CD8-positive, alpha-beta memory T cell (primary cell): ENCODE measurements around the gene DOCK6. TPM values are rescaled to one million over a fixed set of nuclear protein-coding genes. Genes with fewer than 3 reads are reported as not detected.

Experiments used
- CTCF ChIA-PET: fragments of 350-600 bp; sonication (Branson Sonifier 250); formaldehyde crosslinking; loops from one replicate; lab custom pipeline; 2021; ENCODE audit warnings: antibody characterized with exemption; lab: Charles Lee
- POLR2A ChIA-PET: fragments of 350-600 bp; sonication (Branson Sonifier 250); formaldehyde crosslinking; loops from one replicate; lab custom pipeline; 2021; ENCODE audit warnings: antibody characterized with exemption; lab: Charles Lee
- DNase-seq, 5 donors: peaks; one replicate each; pipeline versions ENCODE4 v3.0.0 to v3.0.0-alpha.2; 2020 to 2022; ENCODE audit warnings: mixed read lengths in 1 of 5
- H3K27ac ChIP-seq: one replicate; pipeline ENCODE4 v1.7.0; 2013; ENCODE audit warnings: low read depth, mild to moderate bottlenecking, low read length, moderate library complexity
- H3K27me3 ChIP-seq: 2 replicates; pipeline ENCODE4 v1.7.0; 2013; ENCODE audit warnings: low read length, mild to moderate bottlenecking; ENCODE audit not compliant: insufficient read depth, poor library complexity, severe bottlenecking
- H3K36me3 ChIP-seq: 2 replicates; pipeline ENCODE4 v1.7.0; 2013; ENCODE audit warnings: mild to moderate bottlenecking, low read length, moderate library complexity; ENCODE audit not compliant: insufficient read depth
- H3K4me1 ChIP-seq: 2 replicates; pipeline ENCODE4 v1.7.0; 2013; ENCODE audit warnings: mild to moderate bottlenecking, low read length, moderate library complexity; ENCODE audit not compliant: insufficient read depth
- H3K4me3 ChIP-seq: 2 replicates; pipeline ENCODE4 v1.7.0; 2013; ENCODE audit warnings: mild to moderate bottlenecking, low read length
- H3K9me3 ChIP-seq: 2 replicates; pipeline ENCODE4 v1.7.0; 2013; ENCODE audit warnings: mild to moderate bottlenecking, low read length
- H3K27ac Mint-ChIP-seq, 8 donors: one replicate each; pipeline ENCODE4 v1.8.0; 2020 to 2021; ENCODE audit warnings: mixed read lengths in 8 of 8, mild to moderate bottlenecking in 6 of 8, inconsistent platforms in 3 of 8, moderate library complexity in 3 of 8
- H3K27me3 Mint-ChIP-seq, 2 donors: one replicate each; pipeline ENCODE4 v1.8.0; 2020 to 2021; ENCODE audit warnings: mixed read lengths in 2 of 2, mild to moderate bottlenecking in 1 of 2, moderate library complexity in 1 of 2
- H3K36me3 Mint-ChIP-seq, 3 donors: one replicate each; pipeline ENCODE4 v1.8.0; 2020 to 2021; ENCODE audit warnings: mixed read lengths in 3 of 3, inconsistent platforms in 1 of 3, mild to moderate bottlenecking in 1 of 3
- H3K4me1 Mint-ChIP-seq, 3 donors: one replicate each; pipeline ENCODE4 v1.8.0; 2020 to 2021; ENCODE audit warnings: mixed read lengths in 3 of 3, inconsistent platforms in 1 of 3, mild to moderate bottlenecking in 1 of 3
- H3K4me3 Mint-ChIP-seq, 7 donors: one replicate each; pipeline ENCODE4 v1.8.0; 2020 to 2021; ENCODE audit warnings: mixed read lengths in 7 of 7, mild to moderate bottlenecking in 6 of 7, moderate library complexity in 4 of 7, inconsistent platforms in 2 of 7
- H3K9me3 Mint-ChIP-seq, 5 donors: one replicate each; pipeline ENCODE4 v1.8.0; 2020 to 2022; ENCODE audit warnings: mixed read lengths in 5 of 5, mild to moderate bottlenecking in 3 of 5, moderate library complexity in 2 of 5, inconsistent platforms in 1 of 5
- polyA plus RNA-seq: library from polyadenylated mRNA; unstranded; fragments of 300-500 nt; fragmentation: Illumina TruSeq; gene quantifications from one replicate; pipeline ENCODE4 v1.2.3, GENCODE V29; 2021
- total RNA-seq, 2 experiments: library from RNA; stranded (reverse); gene quantifications; one replicate each; pipeline ENCODE4 v1.2.3, GENCODE V29; 2021

DOCK6 gene
- total and polyA plus RNA-seq, 3 experiments from 2014 or later: 0.71 to 3.5 (median 2.3) TPM

- Mint-ChIP-seq H3K27ac (no peak overlapping the region), H3K27me3 (no peaks in the 10 kb centered on the region), H3K4me3 (no peak overlapping the region), H3K36me3 (no peaks in the 10 kb centered on the region), H3K9me3 (no peaks in the 10 kb centered on the region), H3K4me1 (peaks cover 11 to 16% (median 14%) of the 10 kb centered on the region in 3 donors)
- DNase-seq: no peak
- ChIA-PET CTCF (no interaction called here), POLR2A (no interaction called here)
- no peak overlapping the region for H3K27ac ChIP-seq
- H3K4me3 ChIP-seq: no peak overlapping the region
- peaks cover 3% of the 10 kb centered on the region for H3K4me1 ChIP-seq
- no peaks in the 10 kb centered on the region for H3K36me3 ChIP-seq
- H3K9me3 ChIP-seq: no peaks in the 10 kb centered on the region
- no peaks in the 10 kb centered on the region for H3K27me3 ChIP-seq
Measured at GRCh38 chr19:11151181-11151580, 111.1 kb downstream of the DOCK6 start.

Other genes starting within 250 kb of the DOCK6 start
- gene LDLR, start 173.1 kb downstream of the DOCK6 start, total RNA-seq: 10 to 100 TPM; 27.7 to 35.1 TPM
- gene LDLR, start 173.1 kb downstream of the DOCK6 start, polyA plus RNA-seq: 8.2 TPM
- gene SPC24, start 106.7 kb downstream of the DOCK6 start, total RNA-seq: 10 to 100 TPM; 35.3 to 37.2 TPM
- not detected for gene SPC24, start 106.7 kb downstream of the DOCK6 start, polyA plus RNA-seq
- 1 to 10 TPM; 2.0 to 2.3 TPM for gene KANK2, start 65.0 kb downstream of the DOCK6 start, total RNA-seq
- gene KANK2, start 65.0 kb downstream of the DOCK6 start, polyA plus RNA-seq: 0.16 TPM
- not detected for gene ANGPTL8, start 22.9 kb downstream of the DOCK6 start, total RNA-seq
- not detected for gene ANGPTL8, start 22.9 kb downstream of the DOCK6 start, polyA plus RNA-seq
- gene TSPAN16, start 33.6 kb upstream of the DOCK6 start, total RNA-seq: not detected
- gene TSPAN16, start 33.6 kb upstream of the DOCK6 start, polyA plus RNA-seq: not detected
- 1 to 10 TPM; 3.2 to 4.5 TPM for gene RAB3D, start 77.1 kb upstream of the DOCK6 start, total RNA-seq
- gene RAB3D, start 77.1 kb upstream of the DOCK6 start, polyA plus RNA-seq: 3.7 TPM
- gene TMEM205, start 83.7 kb upstream of the DOCK6 start, total RNA-seq: 10 to 100 TPM; 24.8 to 30.5 TPM
- gene TMEM205, start 83.7 kb upstream of the DOCK6 start, polyA plus RNA-seq: 75.9 TPM
- 10 to 100 TPM; 14.2 to 14.6 TPM for gene CCDC159, start 84.0 kb upstream of the DOCK6 start, total RNA-seq
- 30.1 TPM for gene CCDC159, start 84.0 kb upstream of the DOCK6 start, polyA plus RNA-seq
- 1 to 10 TPM; 2.1 to 2.2 TPM for gene PLPPR2, start 92.9 kb upstream of the DOCK6 start, total RNA-seq
- 1.2 TPM for gene PLPPR2, start 92.9 kb upstream of the DOCK6 start, polyA plus RNA-seq
- 1 to 10 TPM; 2.1 to 2.2 TPM for gene SWSAP1, start 112.1 kb upstream of the DOCK6 start, total RNA-seq
- gene SWSAP1, start 112.1 kb upstream of the DOCK6 start, polyA plus RNA-seq: 7.0 TPM
- gene EPOR, start 121.8 kb upstream of the DOCK6 start, total RNA-seq: 1 to 10 TPM; 3.4 to 3.6 TPM
- 8.0 TPM for gene EPOR, start 121.8 kb upstream of the DOCK6 start, polyA plus RNA-seq
- gene RGL3, start 156.8 kb upstream of the DOCK6 start, total RNA-seq: not detected
- gene RGL3, start 156.8 kb upstream of the DOCK6 start, polyA plus RNA-seq: not detected
- gene ODAD3, start 172.6 kb upstream of the DOCK6 start, total RNA-seq: under 1 TPM; 0.11 to 0.24 TPM
- not detected for gene ODAD3, start 172.6 kb upstream of the DOCK6 start, polyA plus RNA-seq
- 100 to 1,000 TPM; 262 to 272 TPM for gene PRKCSH, start 173.1 kb upstream of the DOCK6 start, total RNA-seq
- 60.7 TPM for gene PRKCSH, start 173.1 kb upstream of the DOCK6 start, polyA plus RNA-seq
- gene ELAVL3, start 218.5 kb upstream of the DOCK6 start, total RNA-seq: not detected
- not detected for gene ELAVL3, start 218.5 kb upstream of the DOCK6 start, polyA plus RNA-seq
- gene ZNF653, start 243.3 kb upstream of the DOCK6 start, total RNA-seq: 10 to 100 TPM; 12.6 to 13.3 TPM
- gene ZNF653, start 243.3 kb upstream of the DOCK6 start, polyA plus RNA-seq: 5.1 TPM